HepG2 (cell line): ENCODE results near the gene SULT2B1. TPM values are rescaled to one million over a fixed set of nuclear protein-coding genes. Genes with fewer than 3 reads are reported as not detected.
A peak's percentile ranks its signal among the peaks of the same experiment; 100 is the strongest.

Experiments
- ATAC-seq: fragments of 200-7000 bp; cut with Tn5 transposase; 3 replicates; pipeline ENCODE4 v1.9.1; 2020; ENCODE audit warnings: mild to moderate bottlenecking, moderate library complexity
- BruUV-seq: library from RNA; stranded (reverse); fragments of 400-500 nt; replicated peaks from 2 replicates; lab custom pipeline; 2021; lab: Mats Ljungman, UMichigan
- CTCF ChIA-PET: fragments of 300-600 bp; formaldehyde crosslinking; extraction: SDS; loops from one replicate; lab custom pipeline; 2021; ENCODE audit warnings: low total read pairs, inconsistent platforms, low intra/inter-chr PET ratio; lab: Yijun Ruan, JAX
- POLR2A ChIA-PET: fragments of 350-600 bp; sonication (Branson Sonifier 250); formaldehyde crosslinking; loops from one replicate; lab custom pipeline; 2020; ENCODE audit warnings: antibody characterized with exemption, inconsistent platforms; lab: Yijun Ruan, JAX
- DNase-seq: peaks from one replicate; pipeline ENCODE4 v3.0.0-alpha.2; 2015; ENCODE audit warnings: low spot score
- FAIRE-seq: peaks from 3 replicates; lab custom pipeline; 2011; peaks lifted over from hg19 to GRCh38; lab: Jason Lieb, UNC
- H2AFZ ChIP-seq: one replicate; pipeline ENCODE4 v1.6.1; 2011; ENCODE audit warnings: low read length, inconsistent platforms
- H3K27ac ChIP-seq: fragments of 300-600 bp; 3 replicates; pipeline ENCODE4 v1.8.0; 2011; ENCODE audit warnings: mixed run types, mild to moderate bottlenecking, mixed read lengths, low read length, inconsistent platforms; ENCODE audit not compliant: insufficient read depth; ENCODE audit errors: extremely low read length
- H3K27me3 ChIP-seq, 2 experiments: fragments of 200-600 bp in 1 of 2; 2 replicates in 1 of 2; 3 replicates in 1 of 2; pipeline versions ENCODE4 v1.6.0 to v1.8.0; 2011; ENCODE audit warnings: low read length in 2 of 2, mild to moderate bottlenecking in 2 of 2, moderate library complexity in 2 of 2, inconsistent platforms in 1 of 2; ENCODE audit not compliant: insufficient read depth in 2 of 2, control insufficient read depth in 1 of 2
- H3K36me3 ChIP-seq, 2 experiments: fragments of 200-600 bp in 1 of 2; replicated peaks in 1 of 2; 2 replicates in 1 of 2; 3 replicates in 1 of 2; pipeline versions ENCODE4 v1.5.1 to v1.8.0; 2011; ENCODE audit warnings: low read length in 2 of 2, inconsistent platforms in 1 of 2; ENCODE audit not compliant: insufficient read depth in 2 of 2, control insufficient read depth in 1 of 2
- H3K4me1 ChIP-seq: 2 replicates; pipeline ENCODE4 v1.5.1; 2012; ENCODE audit warnings: low read length, inconsistent platforms; ENCODE audit not compliant: insufficient read depth
- H3K4me2 ChIP-seq: 2 replicates; pipeline ENCODE4 v1.6.0; 2011; ENCODE audit warnings: low read depth, low read length, inconsistent platforms
- H3K4me3 ChIP-seq, 3 experiments: fragments of 200-600 bp in 1 of 3; sonication (generic), shearing (Covaris generic) in 1 of 3; replicated peaks in 1 of 3; 2 replicates each; pipeline ENCODE4 v1.5.1; 2011 to 2016; ENCODE audit warnings: low read length in 3 of 3, inconsistent platforms in 2 of 3, low read depth in 2 of 3, mild to moderate bottlenecking in 2 of 3, control low read depth in 1 of 3, mixed read lengths in 1 of 3; ENCODE audit not compliant: insufficient read depth in 1 of 3
- H3K79me2 ChIP-seq: one replicate; pipeline ENCODE4 v1.6.1; 2011; ENCODE audit warnings: low read length, inconsistent platforms; ENCODE audit not compliant: insufficient read depth
- H3K9ac ChIP-seq: 2 replicates; pipeline ENCODE4 v1.6.0; 2011; ENCODE audit warnings: mild to moderate bottlenecking, low read depth, low read length, inconsistent platforms; ENCODE audit not compliant: insufficient read depth
- H3K9me3 ChIP-seq: 2 replicates; pipeline ENCODE4 v1.5.1; 2012; ENCODE audit warnings: mild to moderate bottlenecking, low read length
- H4K20me1 ChIP-seq: 2 replicates; pipeline ENCODE4 v1.6.0; 2011; ENCODE audit warnings: inconsistent platforms, mild to moderate bottlenecking, low read length, moderate library complexity; ENCODE audit not compliant: insufficient read depth
- ELF3 ChIP-seq: IDR thresholded peaks from 2 replicates; pipeline ENCODE4 v1.6.1; 2016; ENCODE audit warnings: missing genetic modification reagents, missing compliant biosample characterization
- ESRRA ChIP-seq: sonication (generic); formaldehyde crosslinking; IDR thresholded peaks from 2 replicates; pipeline ENCODE4 v1.5.1; 2020; ENCODE audit warnings: mild to moderate bottlenecking, low read depth, missing genetic modification reagents
- HMG20A ChIP-seq: IDR thresholded peaks from 2 replicates; pipeline ENCODE4 v1.6.1; 2016; ENCODE audit warnings: borderline replicate concordance
- HMGXB4 ChIP-seq, 2 experiments: sonication (generic) in 1 of 2; formaldehyde crosslinking in 1 of 2; IDR thresholded peaks; 2 replicates each; pipeline versions ENCODE4 v1.4.0 to v1.6.1; 2018 to 2020; ENCODE audit warnings: missing genetic modification reagents in 2 of 2, borderline replicate concordance in 1 of 2, low read depth in 1 of 2, mild to moderate bottlenecking in 1 of 2, missing biosample characterization in 1 of 2
- MAX ChIP-seq: IDR thresholded peaks from 2 replicates; pipeline ENCODE4 v1.6.1; 2012; ENCODE audit warnings: inconsistent platforms
- PAF1 ChIP-seq: IDR thresholded peaks from 2 replicates; pipeline ENCODE4 v1.6.1; 2016; ENCODE audit warnings: missing genetic modification reagents, missing compliant biosample characterization
- POLR2A ChIP-seq, 2 experiments: IDR thresholded peaks; 2 replicates each; pipeline ENCODE4 v1.6.1; 2011; ENCODE audit warnings: low read depth in 2 of 2, low read length in 2 of 2, mild to moderate bottlenecking in 1 of 2, moderate library complexity in 1 of 2; ENCODE audit not compliant: insufficient read depth in 1 of 2
- RBM22 ChIP-seq: fragments of 200-400 bp; formaldehyde crosslinking; optimal IDR thresholded peaks from 2 replicates; pipeline ENCODE3; 2017; ENCODE audit warnings: mild to moderate bottlenecking, low read length, moderate library complexity
- SCMH1 ChIP-seq: sonication (generic); formaldehyde crosslinking; IDR thresholded peaks from 2 replicates; pipeline ENCODE4 v1.9.0; 2021; ENCODE audit warnings: missing genetic modification reagents, mild to moderate bottlenecking, borderline replicate concordance
- SKIL ChIP-seq: sonication (generic); formaldehyde crosslinking; IDR thresholded peaks from 2 replicates; pipeline ENCODE4 v1.8.0; 2022; ENCODE audit warnings: missing genetic modification reagents, mild to moderate bottlenecking, moderate library complexity, borderline replicate concordance
- TCF12 ChIP-seq, 2 experiments: fragments of 450-650 bp in 1 of 2; sonication (generic) in 1 of 2; formaldehyde crosslinking in 1 of 2; IDR thresholded peaks; 2 replicates each; pipeline versions ENCODE4 v1.6.1 to v1.8.0; 2017 to 2022; ENCODE audit warnings: antibody characterized with exemption in 1 of 2, mild to moderate bottlenecking in 1 of 2, missing genetic modification reagents in 1 of 2, moderate library complexity in 1 of 2
- ZNF580 ChIP-seq: IDR thresholded peaks from 2 replicates; pipeline ENCODE4 v1.6.1; 2016; ENCODE audit warnings: low read depth, borderline replicate concordance
- ZNF687 ChIP-seq: sonication (generic); formaldehyde crosslinking; IDR thresholded peaks from 2 replicates; pipeline ENCODE4 v1.5.1; 2020; ENCODE audit warnings: mild to moderate bottlenecking, missing genetic modification reagents, moderate library complexity
- ZNF737 ChIP-seq: sonication (generic); formaldehyde crosslinking; IDR thresholded peaks from 2 replicates; pipeline ENCODE4 v1.5.0; 2020; ENCODE audit warnings: missing genetic modification reagents, mild to moderate bottlenecking, borderline replicate concordance
- ZNF839 ChIP-seq: sonication (generic); formaldehyde crosslinking; IDR thresholded peaks from 2 replicates; pipeline ENCODE4 v1.4.0; 2020; ENCODE audit warnings: missing genetic modification reagents, mild to moderate bottlenecking, borderline replicate concordance
- WGBS: methylation state at CpG from one replicate; pipeline ENCODE4 v1.1.6; 2017; ENCODE audit warnings: low lambda C conversion rate; 5-methylcytosine and 5-hydroxymethylcytosine counted together
- in situ Hi-C: cut with HindIII; loops from 2 replicates; pipeline ENCODE4 v1.10.0; 2017; ENCODE audit warnings: low pct_unique_long_range_greater_than_20kb; ENCODE audit not compliant: extremely low pct_ligation_motif_present
- intact Hi-C: fragments of 100-400 bp; cut with micrococcal nuclease; formaldehyde crosslinking; loops from one replicate; pipeline ENCODE4 v1.10.0; 2022; ENCODE audit not compliant: unreplicated experiment
- polyA plus RNA-seq, 8 experiments: library from polyadenylated mRNA; depleted of rRNA in 3 of 8; stranded (reverse) in 7 of 8; unstranded in 1 of 8; fragments of >200 nt; fragmentation: Illumina TruSeq in 4 of 8; extraction: Trizol in 4 of 8; gene quantifications; 2 replicates each; pipeline versions ENCODE4 v1.2.1 to v1.2.3, GENCODE V29; 2011 to 2016; ENCODE audit warnings: low read depth in 4 of 8, missing spikeins in 1 of 8, mixed read lengths in 1 of 8; ENCODE audit not compliant: insufficient read depth in 1 of 8
- total RNA-seq, 5 experiments: library from RNA; depleted of rRNA; stranded (reverse); fragments of >200 nt; fragmentation: Illumina TruSeq; extraction: Trizol; gene quantifications; 2 replicates each; pipeline ENCODE4 v1.2.3, GENCODE V29; 2016; ENCODE audit warnings: low read depth in 1 of 5

SULT2B1 gene
- total and polyA plus RNA-seq, 2 of the 13 experiments (the other 11 are each of a cell fraction or from before 2014, with no cell fraction given), result 0.13 TPM; not detected in 1

GRCh38 chr19:48613852-48614435 lies 62.0 kb downstream of the SULT2B1 start:
- intact Hi-C loops, result no loop called here
- Histone ChIP-seq H3K36me3 (peaks cover 15 to 28% of the 10 kb centered on the region in 2 experiments), H3K79me2 (peaks cover 28% of the 10 kb centered on the region), H3K4me3 (no peak overlapping the region), H4K20me1 (peaks cover 38% of the 10 kb centered on the region), H3K9ac (no peak overlapping the region), H3K4me2 (no peak overlapping the region), H3K27me3 (no peaks in the 10 kb centered on the region; a peak in 1 of 5 replicates), H3K9me3 (no peaks in the 10 kb centered on the region), H2AFZ (no peak overlapping the region), H3K4me1 (peaks cover 39% of the 10 kb centered on the region), H3K27ac (peak overlapping the region; percentile 26)
- in situ Hi-C loops, result no loop called here
- BruUV-seq, result no TSS peak
- ChIA-PET CTCF (no interaction called here), POLR2A (interaction anchor here (1.0 kb wide), 1 partner anchor 25 kb away, joined by 3 read pairs; no protein-coding TSS in a partner anchor)
- 81% methylated on average over 10 of the region's 13 CpGs for WGBS
- peak; percentile 37 for ATAC-seq
- no peak for DNase-seq
- FAIRE-seq, result no peak
- peak; percentile 63; the same call in 1 of the 2 replicates for TF ChIP-seq PAF1 (CRISPR knock-in tag)
- no peak for TF ChIP-seq ELF3 (CRISPR knock-in tag)
- 0 out of 2 replicates have a peak, but pooled peaks have one; percentile 2 for TF ChIP-seq ZNF687
- TF ChIP-seq TCF12 (IDR thresholded peaks at IDR 0.05), result no peak
- TF ChIP-seq TCF12 (CRISPR knock-in tag; IDR thresholded peaks at IDR 0.05), result no peak
- no peak for TF ChIP-seq SCMH1 (CRISPR knock-in tag)
- no peak for TF ChIP-seq ZNF839 (CRISPR knock-in tag)
- no peak for TF ChIP-seq HMG20A
- TF ChIP-seq HMGXB4 (CRISPR knock-in tag; IDR thresholded peaks at IDR 0.05; ENCODE audit: borderline replicate concordance in 1 of 2, low read depth in 1 of 2), result no peak
- TF ChIP-seq ESRRA, result no peak
- TF ChIP-seq POLR2A (IDR thresholded peaks at IDR 0.05; ENCODE audit: insufficient read depth in 1 of 2, low read depth in 2 of 2, low read length in 2 of 2), result peak in 1 of 2 experiments; percentile 56; a peak in 2 of 4 replicates
- TF ChIP-seq ZNF580, result no peak
- peak; percentile 18; the same call in 1 of the 2 replicates for TF ChIP-seq MAX
- TF ChIP-seq RBM22, result peak; percentile 20
- no peak for TF ChIP-seq SKIL (CRISPR knock-in tag)
- TF ChIP-seq ZNF737 (CRISPR knock-in tag), result no peak
